Measurements from ENCODE around the gene KCNQ1.

KCNQ1 gene

GRCh38 chr11:2651054-2651617 lies 206.3 kb downstream of the KCNQ1 start:
- no peak for DNase-seq (ENCODE audit: low read depth in 2 of 2)

GRCh38 chr11:2651826-2652271 lies 207.0 kb downstream of the KCNQ1 start:
- no peak for DNase-seq (ENCODE audit: low read depth in 2 of 2)

GRCh38 chr11:2652333-2653197 lies 207.8 kb downstream of the KCNQ1 start:
- no peak for DNase-seq (ENCODE audit: low read depth in 2 of 2)

GRCh38 chr11:2653198-2653551 lies 208.4 kb downstream of the KCNQ1 start:
- DNase-seq (ENCODE audit: low read depth in 2 of 2): no peak

GRCh38 chr11:2653930-2654739 lies 209.3 kb downstream of the KCNQ1 start:
- no peak for DNase-seq (ENCODE audit: low read depth in 2 of 2)

GRCh38 chr11:2655016-2655719 lies 210.4 kb downstream of the KCNQ1 start:
- no peak for DNase-seq (ENCODE audit: low read depth in 2 of 2)

- DNase-seq (ENCODE audit: low read depth in 2 of 2): no peak
Observed at GRCh38 chr11:2655834-2656622, 211.2 kb downstream of the KCNQ1 start.

- no peak for DNase-seq (ENCODE audit: low read depth in 2 of 2)
Observed at GRCh38 chr11:2656859-2657258, 212.1 kb downstream of the KCNQ1 start.

- no peak for DNase-seq (ENCODE audit: low read depth in 2 of 2)
Observed at GRCh38 chr11:2657697-2658284, 213.0 kb downstream of the KCNQ1 start.

GRCh38 chr11:2660357-2660939 lies 215.6 kb downstream of the KCNQ1 start:
- no peak for DNase-seq (ENCODE audit: low read depth in 2 of 2)

GRCh38 chr11:2661173-2662023 lies 216.6 kb downstream of the KCNQ1 start:
- DNase-seq (ENCODE audit: low read depth in 2 of 2): no peak

GRCh38 chr11:2662024-2662312 lies 217.2 kb downstream of the KCNQ1 start:
- DNase-seq (ENCODE audit: low read depth in 2 of 2): no peak

GRCh38 chr11:2662430-2663299 lies 217.9 kb downstream of the KCNQ1 start:
- no peak for DNase-seq (ENCODE audit: low read depth in 2 of 2)

- no peak for DNase-seq (ENCODE audit: low read depth in 2 of 2)
Observed at GRCh38 chr11:2663506-2663905, 218.7 kb downstream of the KCNQ1 start.

- DNase-seq (ENCODE audit: low read depth in 2 of 2): no peak
Observed at GRCh38 chr11:2663915-2664314, 219.1 kb downstream of the KCNQ1 start.

- no peak for DNase-seq (ENCODE audit: low read depth in 2 of 2)
Observed at GRCh38 chr11:2664376-2664775, 219.6 kb downstream of the KCNQ1 start.

GRCh38 chr11:2664791-2665525 lies 220.2 kb downstream of the KCNQ1 start:
- DNase-seq (ENCODE audit: low read depth in 2 of 2): no peak
